GM18498 (cell line): ENCODE measurements around the gene PCDHGB6.
"Not testable (repeated sequence)": the region's sequence is repeated elsewhere in the genome, so short reads cannot be mapped to it uniquely, and the experiment has no call there.

ENCODE experiments used
- ATAC-seq: cut with Tn5 transposase; IDR thresholded peaks from one replicate; pipeline ENCODE4 v1.9.1; 2021; ENCODE audit warnings: mild to moderate bottlenecking, moderate library complexity; ENCODE audit not compliant: unreplicated experiment

Gene PCDHGB6

GRCh38 chr5:141407790-141408505 lies at the start of gene PCDHGB6:
Gene PCDHGB6 (plus strand): TSS chr5:141408021. CDS start chr5:141408203, 182 bp downstream.
- ATAC-seq = not testable (repeated sequence)

GRCh38 chr5:141359790-141360426 lies 47.9 kb upstream of the PCDHGB6 start, which contains the start of gene PCDHGB2:
Gene PCDHGB2 (plus strand): TSS chr5:141359994. CDS start chr5:141360136, 142 bp downstream.
- peak; percentile 66 for ATAC-seq

- ATAC-seq = no peak
Measured at GRCh38 chr5:141360685-141361084, 47.1 kb upstream of the PCDHGB6 start.

- no peak for ATAC-seq
Measured at GRCh38 chr5:141362719-141363118, 45.1 kb upstream of the PCDHGB6 start.

GRCh38 chr5:141363952-141364660 lies 43.7 kb upstream of the PCDHGB6 start, which contains the start of gene PCDHGA5:
Gene PCDHGA5 (plus strand): TSS chr5:141364162. CDS start chr5:141364331, 169 bp downstream.
- ATAC-seq = no peak

GRCh38 chr5:141366016-141366896 lies 41.6 kb upstream of the PCDHGB6 start:
- no peak for ATAC-seq

GRCh38 chr5:141369994-141370848 lies 37.6 kb upstream of the PCDHGB6 start, which contains the start of gene PCDHGB3:
Gene PCDHGB3 (plus strand): TSS chr5:141370242. CDS start chr5:141370395, 153 bp downstream.
- ATAC-seq = peak; percentile 88

GRCh38 chr5:141371572-141372475 lies 36.0 kb upstream of the PCDHGB6 start:
- no peak for ATAC-seq

GRCh38 chr5:141373673-141374317 lies 34.0 kb upstream of the PCDHGB6 start, which contains the start of gene PCDHGA6:
Gene PCDHGA6 (plus strand): TSS chr5:141373891. CDS start chr5:141374084, 193 bp downstream.
- no peak for ATAC-seq

GRCh38 chr5:141374627-141375026 lies 33.2 kb upstream of the PCDHGB6 start:
- ATAC-seq = no peak

GRCh38 chr5:141375444-141376155 lies 32.2 kb upstream of the PCDHGB6 start:
- ATAC-seq = not testable (repeated sequence)

- ATAC-seq = no peak
Measured at GRCh38 chr5:141382469-141383294, 25.1 kb upstream of the PCDHGB6 start, which contains the start of gene PCDHGA7. Gene PCDHGA7 (plus strand): TSS chr5:141382742. CDS start chr5:141382900, 158 bp downstream.

GRCh38 chr5:141383345-141383744 lies 24.5 kb upstream of the PCDHGB6 start:
- no peak for ATAC-seq

- no peak for ATAC-seq
Measured at GRCh38 chr5:141384471-141385267, 23.2 kb upstream of the PCDHGB6 start.

- not testable (repeated sequence) for ATAC-seq
Measured at GRCh38 chr5:141387557-141388311, 20.1 kb upstream of the PCDHGB6 start, which contains the start of gene PCDHGB4. Gene PCDHGB4 (plus strand): TSS chr5:141387698. CDS start chr5:141387885, 187 bp downstream.
